HEK293 (cell line): ENCODE measurements around the gene DDIT4.

ENCODE experiments used
- BCL11B ChIP-seq: fragments of 450-650 bp; formaldehyde crosslinking; IDR thresholded peaks from 2 replicates; pipeline ENCODE4 v1.5.1; 2016; ENCODE audit warnings: low read depth, missing biosample characterization, missing genetic modification characterization
- HOXC10 ChIP-seq: sonication (generic); formaldehyde crosslinking; IDR thresholded peaks from 2 replicates; pipeline ENCODE4 v1.8.1; 2023; ENCODE audit warnings: mild to moderate bottlenecking, missing genetic modification reagents
- KLF1 ChIP-seq: fragments of 450-650 bp; formaldehyde crosslinking; IDR thresholded peaks from 2 replicates; pipeline ENCODE4 v1.5.1; 2016; ENCODE audit warnings: missing biosample characterization, missing genetic modification characterization
- MYNN ChIP-seq: fragments of 450-650 bp; formaldehyde crosslinking; IDR thresholded peaks from 2 replicates; pipeline ENCODE4 v1.5.1; 2016; ENCODE audit warnings: missing biosample characterization, missing genetic modification characterization, borderline replicate concordance
- SP2 ChIP-seq: fragments of 450-650 bp; formaldehyde crosslinking; IDR thresholded peaks from 2 replicates; pipeline ENCODE4 v1.5.1; 2016; ENCODE audit warnings: missing biosample characterization, missing genetic modification characterization
- YY2 ChIP-seq: fragments of 450-650 bp; formaldehyde crosslinking; IDR thresholded peaks from 2 replicates; pipeline ENCODE4 v1.5.1; 2016; ENCODE audit warnings: missing biosample characterization, missing genetic modification characterization
- ZBTB20 ChIP-seq: fragments of 450-650 bp; formaldehyde crosslinking; IDR thresholded peaks from 2 replicates; pipeline ENCODE4 v1.5.1; 2016; ENCODE audit warnings: missing biosample characterization, missing genetic modification characterization
- ZEB2 ChIP-seq: fragments of 450-650 bp; formaldehyde crosslinking; IDR thresholded peaks from 2 replicates; pipeline ENCODE4 v1.5.1; 2016; ENCODE audit warnings: missing biosample characterization, missing genetic modification characterization
- ZNF10 ChIP-seq: fragments of 450-650 bp; formaldehyde crosslinking; IDR thresholded peaks from 2 replicates; pipeline ENCODE4 v1.5.1; 2017; ENCODE audit warnings: missing biosample characterization, missing genetic modification characterization
- ZNF121 ChIP-seq: fragments of 450-650 bp; formaldehyde crosslinking; IDR thresholded peaks from 2 replicates; pipeline ENCODE4 v1.5.1; 2016; ENCODE audit warnings: missing biosample characterization, missing genetic modification characterization
- ZNF174 ChIP-seq: fragments of 450-650 bp; formaldehyde crosslinking; IDR thresholded peaks from 2 replicates; pipeline ENCODE4 v1.5.0; 2017; ENCODE audit warnings: missing biosample characterization, mild to moderate bottlenecking, missing genetic modification characterization
- ZNF211 ChIP-seq: fragments of 450-650 bp; formaldehyde crosslinking; IDR thresholded peaks from 2 replicates; pipeline ENCODE4 v1.5.1; 2016; ENCODE audit warnings: low read depth, missing biosample characterization, missing genetic modification characterization
- ZNF221 ChIP-seq: fragments of 450-650 bp; formaldehyde crosslinking; IDR thresholded peaks from 2 replicates; pipeline ENCODE4 v1.5.1; 2017; ENCODE audit warnings: missing biosample characterization, missing genetic modification characterization, borderline replicate concordance
- ZNF266 ChIP-seq: fragments of 450-650 bp; formaldehyde crosslinking; IDR thresholded peaks from 2 replicates; pipeline ENCODE4 v1.5.1; 2016; ENCODE audit warnings: missing biosample characterization, missing genetic modification characterization, low read depth
- ZNF274 ChIP-seq, 2 experiments: fragments of 200-500 bp in 1 of 2; fragments of 450-650 bp in 1 of 2; sonication (Bioruptor generic) in 1 of 2; formaldehyde crosslinking in 1 of 2; IDR thresholded peaks; 2 replicates each; pipeline versions ENCODE4 v1.5.1 to v1.6.1; 2014 to 2016; ENCODE audit warnings: borderline replicate concordance in 1 of 2, inconsistent platforms in 1 of 2, low read length in 1 of 2, missing biosample characterization in 1 of 2, missing genetic modification characterization in 1 of 2
- ZNF302 ChIP-seq: fragments of 450-650 bp; formaldehyde crosslinking; IDR thresholded peaks from 2 replicates; pipeline ENCODE4 v1.5.1; 2016; ENCODE audit warnings: missing biosample characterization, missing genetic modification characterization, low read depth
- ZNF514 ChIP-seq: fragments of 450-650 bp; formaldehyde crosslinking; IDR thresholded peaks from 2 replicates; pipeline ENCODE4 v1.5.1; 2016; ENCODE audit warnings: missing biosample characterization, missing genetic modification characterization
- ZNF549 ChIP-seq: fragments of 450-650 bp; IDR thresholded peaks from 2 replicates; pipeline ENCODE4 v1.5.1; 2018; ENCODE audit warnings: missing biosample characterization, missing genetic modification characterization, mild to moderate bottlenecking, inconsistent platforms, moderate library complexity
- ZNF560 ChIP-seq: fragments of 450-650 bp; formaldehyde crosslinking; IDR thresholded peaks from 2 replicates; pipeline ENCODE4 v1.5.1; 2017; ENCODE audit warnings: missing biosample characterization, missing genetic modification characterization, borderline replicate concordance
- ZNF596 ChIP-seq: fragments of 450-650 bp; IDR thresholded peaks from 2 replicates; pipeline ENCODE4 v1.5.0; 2018; ENCODE audit warnings: missing biosample characterization, mild to moderate bottlenecking, missing genetic modification characterization, moderate library complexity
- ZNF701 ChIP-seq: fragments of 450-650 bp; formaldehyde crosslinking; IDR thresholded peaks from 2 replicates; pipeline ENCODE4 v1.5.1; 2016; ENCODE audit warnings: missing biosample characterization, missing genetic modification characterization
- ZNF776 ChIP-seq: fragments of 450-650 bp; formaldehyde crosslinking; IDR thresholded peaks from 2 replicates; pipeline ENCODE4 v1.5.0; 2017; ENCODE audit warnings: missing biosample characterization, missing genetic modification characterization, borderline replicate concordance
- ZSCAN23 ChIP-seq: fragments of 450-650 bp; formaldehyde crosslinking; IDR thresholded peaks from 2 replicates; pipeline ENCODE4 v1.5.1; 2016; ENCODE audit warnings: missing biosample characterization, missing genetic modification characterization
- TF ChIP-seq, protein P1 (sequence below): fragments of 450-650 bp; formaldehyde crosslinking; conservative IDR thresholded peaks from 2 replicates; pipeline ENCODE4 v1.5.1; 2016; ENCODE audit warnings: low read depth, missing biosample characterization, missing genetic modification characterization
- TF ChIP-seq, protein P2 (sequence below): fragments of 450-650 bp; formaldehyde crosslinking; IDR thresholded peaks from 2 replicates; pipeline ENCODE4 v1.5.1; 2017; ENCODE audit warnings: missing biosample characterization, mild to moderate bottlenecking, missing genetic modification characterization, moderate library complexity
- TF ChIP-seq, protein P3 (sequence below): fragments of 450-650 bp; formaldehyde crosslinking; IDR thresholded peaks from 2 replicates; pipeline ENCODE4 v1.5.1; 2016; ENCODE audit warnings: missing biosample characterization, missing genetic modification characterization
- TF ChIP-seq, protein P4 (sequence below): fragments of 450-650 bp; formaldehyde crosslinking; IDR thresholded peaks from 2 replicates; pipeline ENCODE4 v1.5.1; 2016; ENCODE audit warnings: missing biosample characterization, missing genetic modification characterization
- TF ChIP-seq, protein P5 (sequence below): fragments of 450-650 bp; formaldehyde crosslinking; IDR thresholded peaks from 2 replicates; pipeline ENCODE4 v1.5.1; 2016; ENCODE audit warnings: missing biosample characterization, missing genetic modification characterization

The DDIT4 gene

DNA sequence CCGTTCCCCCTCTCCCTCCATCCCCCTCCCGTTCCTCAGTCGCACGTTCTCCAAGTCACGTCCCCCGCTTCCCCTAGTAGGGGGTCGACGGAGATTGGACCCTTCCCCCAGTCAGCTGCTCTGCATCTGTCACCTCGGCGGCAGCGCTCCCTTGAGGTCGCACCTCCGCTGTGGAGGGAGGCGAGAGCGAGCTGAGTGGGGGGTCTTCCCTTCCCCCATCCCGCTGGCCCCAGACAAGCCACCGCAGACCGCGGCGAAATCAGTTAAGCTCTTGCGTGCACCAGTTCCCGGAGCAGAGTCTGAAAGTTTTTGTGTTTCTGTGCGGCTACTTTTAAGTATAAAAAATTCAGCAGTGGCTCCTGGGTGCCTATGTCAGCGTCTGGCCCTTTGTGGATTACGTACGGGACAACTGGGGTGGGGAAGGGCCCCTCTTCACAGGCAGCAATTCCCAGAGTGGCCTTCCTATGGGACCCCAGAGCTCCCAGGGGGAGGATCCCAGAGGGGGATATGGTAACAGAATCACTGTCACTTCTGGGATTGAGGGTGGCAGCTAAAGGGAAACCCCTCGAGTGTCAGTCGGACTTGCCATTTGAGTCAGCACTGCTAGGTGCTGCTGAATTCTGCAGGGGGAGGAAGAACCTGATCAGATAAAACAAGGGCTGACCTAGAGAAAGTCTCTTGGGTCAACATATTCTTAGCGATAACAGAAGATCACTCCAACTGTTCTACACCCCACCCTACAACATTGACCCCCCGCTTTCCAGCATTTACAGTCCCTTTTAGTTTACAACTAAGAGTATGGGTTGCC, 12.5 kb upstream of the DDIT4 start (continued):
- TF ChIP-seq, protein P1, sequence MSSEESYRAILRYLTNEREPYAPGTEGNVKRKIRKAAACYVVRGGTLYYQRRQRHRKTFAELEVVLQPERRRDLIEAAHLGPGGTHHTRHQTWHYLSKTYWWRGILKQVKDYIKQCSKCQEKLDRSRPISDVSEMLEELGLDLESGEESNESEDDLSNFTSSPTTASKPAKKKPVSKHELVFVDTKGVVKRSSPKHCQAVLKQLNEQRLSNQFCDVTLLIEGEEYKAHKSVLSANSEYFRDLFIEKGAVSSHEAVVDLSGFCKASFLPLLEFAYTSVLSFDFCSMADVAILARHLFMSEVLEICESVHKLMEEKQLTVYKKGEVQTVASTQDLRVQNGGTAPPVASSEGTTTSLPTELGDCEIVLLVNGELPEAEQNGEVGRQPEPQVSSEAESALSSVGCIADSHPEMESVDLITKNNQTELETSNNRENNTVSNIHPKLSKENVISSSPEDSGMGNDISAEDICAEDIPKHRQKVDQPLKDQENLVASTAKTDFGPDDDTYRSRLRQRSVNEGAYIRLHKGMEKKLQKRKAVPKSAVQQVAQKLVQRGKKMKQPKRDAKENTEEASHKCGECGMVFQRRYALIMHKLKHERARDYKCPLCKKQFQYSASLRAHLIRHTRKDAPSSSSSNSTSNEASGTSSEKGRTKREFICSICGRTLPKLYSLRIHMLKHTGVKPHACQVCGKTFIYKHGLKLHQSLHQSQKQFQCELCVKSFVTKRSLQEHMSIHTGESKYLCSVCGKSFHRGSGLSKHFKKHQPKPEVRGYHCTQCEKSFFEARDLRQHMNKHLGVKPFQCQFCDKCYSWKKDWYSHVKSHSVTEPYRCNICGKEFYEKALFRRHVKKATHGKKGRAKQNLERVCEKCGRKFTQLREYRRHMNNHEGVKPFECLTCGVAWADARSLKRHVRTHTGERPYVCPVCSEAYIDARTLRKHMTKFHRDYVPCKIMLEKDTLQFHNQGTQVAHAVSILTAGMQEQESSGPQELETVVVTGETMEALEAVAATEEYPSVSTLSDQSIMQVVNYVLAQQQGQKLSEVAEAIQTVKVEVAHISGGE: no peak
- no peak for TF ChIP-seq ZNF560
- no peak for TF ChIP-seq ZSCAN23 (tag by site-specific recombination)
- TF ChIP-seq ZNF549: no peak
- TF ChIP-seq, protein P2, sequence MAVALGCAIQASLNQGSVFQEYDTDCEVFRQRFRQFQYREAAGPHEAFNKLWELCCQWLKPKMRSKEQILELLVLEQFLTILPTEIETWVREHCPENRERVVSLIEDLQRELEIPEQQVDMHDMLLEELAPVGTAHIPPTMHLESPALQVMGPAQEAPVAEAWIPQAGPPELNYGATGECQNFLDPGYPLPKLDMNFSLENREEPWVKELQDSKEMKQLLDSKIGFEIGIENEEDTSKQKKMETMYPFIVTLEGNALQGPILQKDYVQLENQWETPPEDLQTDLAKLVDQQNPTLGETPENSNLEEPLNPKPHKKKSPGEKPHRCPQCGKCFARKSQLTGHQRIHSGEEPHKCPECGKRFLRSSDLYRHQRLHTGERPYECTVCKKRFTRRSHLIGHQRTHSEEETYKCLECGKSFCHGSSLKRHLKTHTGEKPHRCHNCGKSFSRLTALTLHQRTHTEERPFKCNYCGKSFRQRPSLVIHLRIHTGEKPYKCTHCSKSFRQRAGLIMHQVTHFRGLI (tag by site-specific recombination): no peak
- no peak for TF ChIP-seq ZNF266 (tag by site-specific recombination)
- TF ChIP-seq ZNF10 (tag by site-specific recombination): no peak
- TF ChIP-seq ZNF514 (tag by site-specific recombination): no peak
- TF ChIP-seq ZNF221 (tag by site-specific recombination): no peak
- no peak for TF ChIP-seq MYNN (tag by site-specific recombination)
- TF ChIP-seq ZNF274 (IDR thresholded peaks at IDR 0.05; ENCODE audit: low read length): no peak
- TF ChIP-seq ZNF274 (tag by site-specific recombination; IDR thresholded peaks at IDR 0.05; ENCODE audit: borderline replicate concordance): no peak
- TF ChIP-seq ZNF701 (tag by site-specific recombination): no peak
- TF ChIP-seq SP2 (tag by site-specific recombination): no peak
- no peak for TF ChIP-seq BCL11B (tag by site-specific recombination)
- TF ChIP-seq ZNF776 (tag by site-specific recombination): no peak
- TF ChIP-seq HOXC10 (CRISPR knock-in tag): no peak
- peak; percentile 55 for TF ChIP-seq ZNF596 (tag by site-specific recombination)
- TF ChIP-seq, protein P3, sequence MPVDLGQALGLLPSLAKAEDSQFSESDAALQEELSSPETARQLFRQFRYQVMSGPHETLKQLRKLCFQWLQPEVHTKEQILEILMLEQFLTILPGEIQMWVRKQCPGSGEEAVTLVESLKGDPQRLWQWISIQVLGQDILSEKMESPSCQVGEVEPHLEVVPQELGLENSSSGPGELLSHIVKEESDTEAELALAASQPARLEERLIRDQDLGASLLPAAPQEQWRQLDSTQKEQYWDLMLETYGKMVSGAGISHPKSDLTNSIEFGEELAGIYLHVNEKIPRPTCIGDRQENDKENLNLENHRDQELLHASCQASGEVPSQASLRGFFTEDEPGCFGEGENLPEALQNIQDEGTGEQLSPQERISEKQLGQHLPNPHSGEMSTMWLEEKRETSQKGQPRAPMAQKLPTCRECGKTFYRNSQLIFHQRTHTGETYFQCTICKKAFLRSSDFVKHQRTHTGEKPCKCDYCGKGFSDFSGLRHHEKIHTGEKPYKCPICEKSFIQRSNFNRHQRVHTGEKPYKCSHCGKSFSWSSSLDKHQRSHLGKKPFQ (tag by site-specific recombination): no peak
- TF ChIP-seq ZEB2 (tag by site-specific recombination): peak; percentile 81; the same call in 1 of the 2 replicates
- no peak for TF ChIP-seq ZNF121 (tag by site-specific recombination)
- TF ChIP-seq ZNF302 (tag by site-specific recombination): no peak
- TF ChIP-seq ZNF211 (tag by site-specific recombination): no peak
- 0 out of 2 replicates have a peak, but pooled peaks have one; percentile 21 for TF ChIP-seq ZBTB20 (tag by site-specific recombination)
- no peak; the same call in 1 of the 2 replicates for TF ChIP-seq KLF1 (tag by site-specific recombination)
- TF ChIP-seq, protein P4, sequence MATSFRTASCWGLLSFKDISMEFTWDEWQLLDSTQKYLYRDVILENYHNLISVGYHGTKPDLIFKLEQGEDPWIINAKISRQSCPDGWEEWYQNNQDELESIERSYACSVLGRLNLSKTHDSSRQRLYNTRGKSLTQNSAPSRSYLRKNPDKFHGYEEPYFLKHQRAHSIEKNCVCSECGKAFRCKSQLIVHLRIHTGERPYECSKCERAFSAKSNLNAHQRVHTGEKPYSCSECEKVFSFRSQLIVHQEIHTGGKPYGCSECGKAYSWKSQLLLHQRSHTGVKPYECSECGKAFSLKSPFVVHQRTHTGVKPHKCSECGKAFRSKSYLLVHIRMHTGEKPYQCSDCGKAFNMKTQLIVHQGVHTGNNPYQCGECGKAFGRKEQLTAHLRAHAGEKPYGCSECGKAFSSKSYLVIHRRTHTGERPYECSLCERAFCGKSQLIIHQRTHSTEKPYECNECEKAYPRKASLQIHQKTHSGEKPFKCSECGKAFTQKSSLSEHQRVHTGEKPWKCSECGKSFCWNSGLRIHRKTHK (tag by site-specific recombination): no peak
- TF ChIP-seq YY2 (tag by site-specific recombination): no peak
- TF ChIP-seq, protein P5, sequence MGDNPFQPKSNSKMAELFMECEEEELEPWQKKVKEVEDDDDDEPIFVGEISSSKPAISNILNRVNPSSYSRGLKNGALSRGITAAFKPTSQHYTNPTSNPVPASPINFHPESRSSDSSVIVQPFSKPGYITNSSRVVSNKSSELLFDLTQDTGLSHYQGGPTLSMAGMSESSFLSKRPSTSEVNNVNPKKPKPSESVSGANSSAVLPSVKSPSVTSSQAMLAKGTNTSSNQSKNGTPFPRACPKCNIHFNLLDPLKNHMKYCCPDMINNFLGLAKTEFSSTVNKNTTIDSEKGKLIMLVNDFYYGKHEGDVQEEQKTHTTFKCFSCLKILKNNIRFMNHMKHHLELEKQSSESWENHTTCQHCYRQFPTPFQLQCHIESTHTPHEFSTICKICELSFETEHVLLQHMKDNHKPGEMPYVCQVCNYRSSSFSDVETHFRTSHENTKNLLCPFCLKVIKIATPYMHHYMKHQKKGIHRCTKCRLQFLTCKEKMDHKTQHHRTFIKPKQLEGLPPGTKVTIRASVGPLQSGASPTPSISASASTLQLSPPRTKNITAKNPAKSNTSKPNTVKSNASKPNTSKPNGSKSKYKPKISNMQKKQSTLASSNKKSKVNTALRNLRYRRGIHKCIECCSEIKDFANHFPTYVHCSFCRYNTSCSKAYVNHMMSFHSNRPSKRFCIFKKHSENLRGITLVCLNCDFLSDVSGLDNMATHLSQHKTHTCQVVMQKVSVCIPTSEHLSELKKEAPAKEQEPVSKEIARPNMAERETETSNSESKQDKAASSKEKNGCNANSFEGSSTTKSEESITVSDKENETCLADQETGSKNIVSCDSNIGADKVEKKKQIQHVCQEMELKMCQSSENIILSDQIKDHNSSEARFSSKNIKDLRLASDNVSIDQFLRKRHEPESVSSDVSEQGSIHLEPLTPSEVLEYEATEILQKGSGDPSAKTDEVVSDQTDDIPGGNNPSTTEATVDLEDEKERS (tag by site-specific recombination): no peak
- TF ChIP-seq ZNF174 (tag by site-specific recombination): no peak
